CD8-positive, alpha-beta memory T cell (primary cell): ENCODE data around the gene VWA2. TPM values are rescaled to one million over a fixed set of nuclear protein-coding genes. Genes with fewer than 3 reads are reported as not detected.

ENCODE experiments used
- CTCF ChIA-PET: fragments of 350-600 bp; sonication (Branson Sonifier 250); formaldehyde crosslinking; loops from one replicate; lab custom pipeline; 2021; ENCODE audit warnings: antibody characterized with exemption; lab: Charles Lee
- POLR2A ChIA-PET: fragments of 350-600 bp; sonication (Branson Sonifier 250); formaldehyde crosslinking; loops from one replicate; lab custom pipeline; 2021; ENCODE audit warnings: antibody characterized with exemption; lab: Charles Lee
- DNase-seq, 5 donors: peaks; one replicate each; pipeline versions ENCODE4 v3.0.0 to v3.0.0-alpha.2; 2020 to 2022; ENCODE audit warnings: mixed read lengths in 1 of 5
- H3K27ac ChIP-seq: one replicate; pipeline ENCODE4 v1.7.0; 2013; ENCODE audit warnings: low read depth, mild to moderate bottlenecking, low read length, moderate library complexity
- H3K27me3 ChIP-seq: 2 replicates; pipeline ENCODE4 v1.7.0; 2013; ENCODE audit warnings: low read length, mild to moderate bottlenecking; ENCODE audit not compliant: insufficient read depth, poor library complexity, severe bottlenecking
- H3K36me3 ChIP-seq: 2 replicates; pipeline ENCODE4 v1.7.0; 2013; ENCODE audit warnings: mild to moderate bottlenecking, low read length, moderate library complexity; ENCODE audit not compliant: insufficient read depth
- H3K4me1 ChIP-seq: 2 replicates; pipeline ENCODE4 v1.7.0; 2013; ENCODE audit warnings: mild to moderate bottlenecking, low read length, moderate library complexity; ENCODE audit not compliant: insufficient read depth
- H3K4me3 ChIP-seq: 2 replicates; pipeline ENCODE4 v1.7.0; 2013; ENCODE audit warnings: mild to moderate bottlenecking, low read length
- H3K9me3 ChIP-seq: 2 replicates; pipeline ENCODE4 v1.7.0; 2013; ENCODE audit warnings: mild to moderate bottlenecking, low read length
- H3K27ac Mint-ChIP-seq, 8 donors: one replicate each; pipeline ENCODE4 v1.8.0; 2020 to 2021; ENCODE audit warnings: mixed read lengths in 8 of 8, mild to moderate bottlenecking in 6 of 8, inconsistent platforms in 3 of 8, moderate library complexity in 3 of 8
- H3K27me3 Mint-ChIP-seq, 2 donors: one replicate each; pipeline ENCODE4 v1.8.0; 2020 to 2021; ENCODE audit warnings: mixed read lengths in 2 of 2, mild to moderate bottlenecking in 1 of 2, moderate library complexity in 1 of 2
- H3K36me3 Mint-ChIP-seq, 3 donors: one replicate each; pipeline ENCODE4 v1.8.0; 2020 to 2021; ENCODE audit warnings: mixed read lengths in 3 of 3, inconsistent platforms in 1 of 3, mild to moderate bottlenecking in 1 of 3
- H3K4me1 Mint-ChIP-seq, 3 donors: one replicate each; pipeline ENCODE4 v1.8.0; 2020 to 2021; ENCODE audit warnings: mixed read lengths in 3 of 3, inconsistent platforms in 1 of 3, mild to moderate bottlenecking in 1 of 3
- H3K4me3 Mint-ChIP-seq, 7 donors: one replicate each; pipeline ENCODE4 v1.8.0; 2020 to 2021; ENCODE audit warnings: mixed read lengths in 7 of 7, mild to moderate bottlenecking in 6 of 7, moderate library complexity in 4 of 7, inconsistent platforms in 2 of 7
- H3K9me3 Mint-ChIP-seq, 5 donors: one replicate each; pipeline ENCODE4 v1.8.0; 2020 to 2022; ENCODE audit warnings: mixed read lengths in 5 of 5, mild to moderate bottlenecking in 3 of 5, moderate library complexity in 2 of 5, inconsistent platforms in 1 of 5
- polyA plus RNA-seq: library from polyadenylated mRNA; unstranded; fragments of 300-500 nt; fragmentation: Illumina TruSeq; gene quantifications from one replicate; pipeline ENCODE4 v1.2.3, GENCODE V29; 2021
- total RNA-seq, 2 experiments: library from RNA; stranded (reverse); gene quantifications; one replicate each; pipeline ENCODE4 v1.2.3, GENCODE V29; 2021

The VWA2 gene
- total and polyA plus RNA-seq, 3 experiments from 2014 or later: not detected

DNA sequence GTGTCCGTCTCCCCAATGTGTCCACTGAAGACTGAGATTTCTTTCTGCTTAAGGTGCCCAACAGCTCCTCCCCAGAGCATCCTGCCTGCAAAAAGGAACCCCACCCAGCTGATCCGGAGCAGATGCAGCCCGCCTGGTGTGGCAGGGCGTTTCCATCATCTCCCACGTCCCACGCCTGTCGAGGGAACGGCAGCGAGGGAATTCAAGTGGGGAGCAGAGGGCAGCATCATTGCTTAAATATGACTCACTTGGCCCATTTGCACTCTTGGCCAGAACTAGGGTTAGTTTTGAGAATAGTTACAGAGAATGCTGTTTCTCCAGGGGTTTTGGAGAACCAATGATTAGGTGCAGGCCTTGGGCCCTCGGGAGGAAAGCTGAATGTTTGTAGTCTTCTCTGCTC, 20.8 kb downstream of the VWA2 start:
- H3K27ac Mint-ChIP-seq: no peak overlapping the region
- no peak overlapping the region for H3K4me3 ChIP-seq
- no peaks in the 10 kb centered on the region for H3K36me3 ChIP-seq
- ChIA-PET CTCF (no interaction called here), POLR2A (no interaction called here)
- no peak overlapping the region for H3K27ac ChIP-seq
- H3K9me3 ChIP-seq: no peaks in the 10 kb centered on the region
- H3K4me1 Mint-ChIP-seq: peaks cover 4 to 5% (median 4%) of the 10 kb centered on the region in 3 donors
- no peaks in the 10 kb centered on the region for H3K4me1 ChIP-seq
- no peaks in the 10 kb centered on the region for H3K9me3 Mint-ChIP-seq
- no peaks in the 10 kb centered on the region for H3K27me3 ChIP-seq
- H3K4me3 Mint-ChIP-seq: no peak overlapping the region
- peaks cover 2 to 14% of the 10 kb centered on the region in 2 donors for H3K27me3 Mint-ChIP-seq
- no peak for DNase-seq
- H3K36me3 Mint-ChIP-seq: no peaks in the 10 kb centered on the region

DNA sequence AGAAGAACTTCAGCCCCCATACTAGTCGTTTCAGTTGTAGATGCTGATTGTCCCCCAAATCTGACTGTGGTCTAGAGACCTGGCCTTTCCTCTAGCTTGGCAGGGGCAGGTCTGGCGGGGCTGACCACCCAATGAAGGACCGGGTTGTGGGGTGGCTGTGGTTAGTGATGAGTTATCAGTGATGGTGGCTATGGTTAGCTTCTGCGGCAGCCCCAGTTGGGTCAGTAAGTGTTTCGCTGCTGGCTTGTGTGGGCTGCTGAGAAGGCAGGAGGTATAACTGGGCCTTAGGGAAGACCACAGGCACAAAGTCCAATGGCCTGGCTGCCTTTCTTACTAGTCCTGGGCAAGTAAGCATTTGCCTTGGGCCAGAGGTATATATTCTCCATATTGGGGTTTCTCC, 21.3 kb downstream of the VWA2 start:
- no peak overlapping the region for H3K4me3 ChIP-seq
- no peak for DNase-seq
- no peak overlapping the region for H3K27ac ChIP-seq
- H3K9me3 ChIP-seq: no peaks in the 10 kb centered on the region
- H3K4me1 Mint-ChIP-seq: peaks cover 4 to 5% (median 4%) of the 10 kb centered on the region in 3 donors
- no peaks in the 10 kb centered on the region for H3K36me3 Mint-ChIP-seq
- no peaks in the 10 kb centered on the region for H3K36me3 ChIP-seq
- no peaks in the 10 kb centered on the region for H3K4me1 ChIP-seq
- H3K27me3 ChIP-seq: no peaks in the 10 kb centered on the region
- H3K9me3 Mint-ChIP-seq: no peaks in the 10 kb centered on the region
- no peak overlapping the region for H3K4me3 Mint-ChIP-seq
- peak overlapping the region in 1 of 8 donors; percentile 74 for H3K27ac Mint-ChIP-seq
- peaks cover 2 to 11% of the 10 kb centered on the region in 2 donors for H3K27me3 Mint-ChIP-seq
- ChIA-PET CTCF (no interaction called here), POLR2A (no interaction called here)

DNA sequence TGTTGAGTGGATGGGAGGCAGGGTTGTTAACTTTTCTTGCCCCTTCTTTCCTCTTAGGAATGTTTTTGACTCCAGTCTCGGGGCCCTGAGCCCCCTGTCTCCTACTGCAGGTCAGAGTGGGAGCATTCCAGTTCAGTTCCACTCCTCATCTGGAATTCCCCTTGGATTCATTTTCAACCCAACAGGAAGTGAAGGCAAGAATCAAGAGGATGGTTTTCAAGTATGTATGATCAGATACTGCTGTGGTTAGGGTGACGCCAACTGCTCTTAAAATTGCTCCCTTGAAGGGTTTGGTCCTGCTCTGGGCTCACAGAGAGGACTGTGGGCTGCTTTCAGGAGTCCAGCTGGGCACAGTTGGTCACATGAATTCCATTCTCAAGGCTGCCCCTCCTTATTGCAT, 22.0 kb downstream of the VWA2 start:
- H3K27ac Mint-ChIP-seq: no peak overlapping the region
- ChIA-PET POLR2A (no interaction called here), CTCF (no interaction called here)
- peaks cover 6 to 12% of the 10 kb centered on the region in 2 donors for H3K27me3 Mint-ChIP-seq
- H3K4me3 Mint-ChIP-seq: no peak overlapping the region
- H3K9me3 Mint-ChIP-seq: no peaks in the 10 kb centered on the region
- peaks cover 4 to 5% (median 4%) of the 10 kb centered on the region in 3 donors for H3K4me1 Mint-ChIP-seq
- no peak for DNase-seq
- Histone ChIP-seq H3K36me3 (no peaks in the 10 kb centered on the region), H3K27me3 (no peaks in the 10 kb centered on the region), H3K4me3 (no peak overlapping the region), H3K4me1 (no peaks in the 10 kb centered on the region), H3K27ac (no peak overlapping the region), H3K9me3 (no peaks in the 10 kb centered on the region)
- no peaks in the 10 kb centered on the region for H3K36me3 Mint-ChIP-seq

DNA sequence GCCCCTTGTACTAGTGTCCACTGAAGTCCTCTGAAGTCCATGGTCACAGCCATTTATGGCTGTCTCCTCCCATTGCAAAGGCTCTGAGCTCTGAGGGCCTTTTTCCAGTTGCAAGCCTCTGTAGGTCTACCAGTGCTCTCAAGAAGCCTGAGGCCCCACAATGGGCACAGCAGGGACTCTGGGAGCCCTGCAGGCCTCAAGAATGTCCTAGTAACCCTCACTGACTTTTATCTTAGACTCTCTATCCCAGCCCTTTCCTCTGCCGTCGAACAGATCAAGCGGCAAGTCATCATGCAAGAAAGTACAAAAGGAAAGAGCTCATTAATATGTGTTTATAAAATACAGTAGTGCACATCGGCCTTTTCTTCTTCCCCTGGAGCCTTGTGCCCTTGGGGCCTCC, 23.4 kb downstream of the VWA2 start:
- ChIA-PET CTCF (no interaction called here), POLR2A (no interaction called here)
- Histone ChIP-seq H3K27ac (no peak overlapping the region), H3K4me3 (no peak overlapping the region), H3K4me1 (no peaks in the 10 kb centered on the region), H3K27me3 (no peaks in the 10 kb centered on the region), H3K36me3 (no peaks in the 10 kb centered on the region), H3K9me3 (no peaks in the 10 kb centered on the region)
- Mint-ChIP-seq H3K27me3 (peaks cover 6 to 17% of the 10 kb centered on the region in 2 donors), H3K9me3 (no peaks in the 10 kb centered on the region), H3K36me3 (no peaks in the 10 kb centered on the region), H3K27ac (no peak overlapping the region), H3K4me1 (peaks cover 4 to 5% (median 4%) of the 10 kb centered on the region in 3 donors), H3K4me3 (no peak overlapping the region)
- no peak for DNase-seq

DNA sequence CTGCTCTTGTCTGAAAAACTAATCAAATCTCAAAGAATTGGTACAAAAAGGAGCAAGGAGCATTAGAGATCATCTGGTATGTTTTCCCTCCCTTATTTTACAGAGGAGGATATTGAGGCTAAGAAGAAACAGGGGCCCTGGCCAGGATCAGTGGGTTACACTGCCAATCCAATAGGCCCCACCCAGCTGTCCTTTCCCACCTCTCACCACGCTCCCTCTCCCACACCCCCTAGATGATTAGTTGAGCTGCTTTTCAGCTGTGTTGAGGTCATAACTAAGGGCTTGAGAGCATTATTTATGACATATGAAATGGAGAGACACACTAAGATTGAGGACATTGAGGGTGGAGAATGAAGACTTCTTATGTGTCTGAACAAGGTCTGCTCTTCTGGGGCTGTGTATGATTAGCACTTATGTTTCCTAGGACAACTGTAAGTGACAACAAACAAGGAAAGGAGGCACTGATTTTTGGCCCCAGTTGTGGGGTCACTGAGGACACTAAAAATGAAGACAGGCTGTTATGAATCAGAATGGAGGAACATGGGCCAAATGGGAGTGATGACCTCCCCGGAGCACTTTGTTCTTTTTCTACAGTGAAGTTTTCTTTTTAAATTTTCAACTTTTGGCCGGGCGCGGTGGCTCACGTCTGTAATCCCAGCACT, 26.5 kb downstream of the VWA2 start:
- H3K9me3 Mint-ChIP-seq: no peaks in the 10 kb centered on the region
- CTCF ChIA-PET: no interaction called here
- H3K4me1 Mint-ChIP-seq: no peaks in the 10 kb centered on the region

DNA sequence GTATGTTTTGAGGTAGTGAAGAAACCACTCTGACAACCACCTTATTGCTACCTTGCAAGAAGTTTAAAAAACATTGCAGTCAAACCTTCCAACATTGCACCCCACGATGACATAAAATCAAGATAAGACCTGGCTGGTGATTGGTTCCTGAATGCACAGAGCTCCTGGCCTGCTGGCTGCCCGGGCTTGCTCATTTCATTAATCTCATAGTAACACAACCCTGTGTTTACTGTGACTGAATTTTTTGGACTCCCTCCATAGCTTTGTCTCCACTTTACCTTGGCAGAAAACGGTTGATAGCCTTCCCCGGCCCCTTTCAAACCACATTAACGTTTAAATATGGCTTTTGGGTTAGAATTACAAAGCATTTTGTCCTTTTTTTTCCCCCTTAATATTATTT, 27.5 kb downstream of the VWA2 start:
- H3K4me3 Mint-ChIP-seq: no peak overlapping the region
- Histone ChIP-seq H3K36me3 (no peaks in the 10 kb centered on the region), H3K27me3 (no peaks in the 10 kb centered on the region), H3K4me3 (no peak overlapping the region), H3K4me1 (no peaks in the 10 kb centered on the region), H3K9me3 (no peaks in the 10 kb centered on the region), H3K27ac (no peak overlapping the region)
- POLR2A ChIA-PET: no interaction called here
- H3K27ac Mint-ChIP-seq: peak overlapping the region in 1 of 8 donors; percentile 29
- peaks cover 6 to 28% of the 10 kb centered on the region in 2 donors for H3K27me3 Mint-ChIP-seq
- no peak for DNase-seq
- no peaks in the 10 kb centered on the region for H3K36me3 Mint-ChIP-seq
- H3K9me3 Mint-ChIP-seq: no peaks in the 10 kb centered on the region
- CTCF ChIA-PET: no interaction called here
- H3K4me1 Mint-ChIP-seq: no peaks in the 10 kb centered on the region

More for the DNA sequence above, 26.5 kb downstream of the VWA2 start:
- Mint-ChIP-seq H3K27me3 (peaks cover 6 to 20% of the 10 kb centered on the region in 2 donors), H3K4me3 (no peak overlapping the region), H3K27ac (no peak overlapping the region), H3K36me3 (no peaks in the 10 kb centered on the region)
- Histone ChIP-seq H3K4me1 (no peaks in the 10 kb centered on the region), H3K36me3 (no peaks in the 10 kb centered on the region), H3K4me3 (no peak overlapping the region), H3K9me3 (no peaks in the 10 kb centered on the region), H3K27ac (no peak overlapping the region), H3K27me3 (no peaks in the 10 kb centered on the region)
- DNase-seq: no peak
- POLR2A ChIA-PET: no interaction called here

DNA sequence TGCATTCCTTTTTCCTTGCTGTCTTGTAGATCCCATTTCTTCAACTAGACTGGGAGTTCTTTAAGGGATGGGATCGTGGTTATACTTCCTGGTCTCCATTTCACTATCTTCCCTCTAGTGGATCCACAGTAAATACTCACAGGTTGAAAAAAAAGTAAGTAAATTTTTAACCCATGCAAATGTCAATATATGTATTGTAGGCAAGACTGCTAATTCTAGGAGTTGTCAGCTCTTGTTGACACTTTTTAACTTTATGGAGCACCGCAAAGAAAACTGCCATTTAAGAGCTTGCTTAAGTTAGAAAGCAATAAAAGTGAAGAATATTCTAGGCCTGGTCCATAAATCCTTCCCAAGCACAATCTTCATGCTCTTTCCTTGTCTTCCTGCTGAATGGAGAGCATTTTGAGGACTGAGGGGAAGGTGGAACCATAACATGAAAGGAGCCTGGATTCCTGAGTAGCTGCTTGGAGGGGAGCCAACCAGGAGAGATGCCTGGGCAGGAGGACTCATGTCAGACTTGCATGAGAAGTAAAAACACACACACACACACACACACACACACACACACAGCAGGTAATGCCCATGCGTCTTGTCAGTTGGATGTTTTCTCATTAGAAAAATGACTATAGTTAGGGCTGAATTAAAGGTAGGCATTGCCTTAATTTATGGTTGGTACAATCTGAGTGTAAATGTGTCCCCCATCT, 32.2 kb downstream of the VWA2 start:
- no peaks in the 10 kb centered on the region for H3K36me3 ChIP-seq
- H3K36me3 Mint-ChIP-seq: no peaks in the 10 kb centered on the region
- no peak overlapping the region for H3K4me3 Mint-ChIP-seq
- no peaks in the 10 kb centered on the region for H3K9me3 ChIP-seq
- POLR2A ChIA-PET: no interaction called here
- CTCF ChIA-PET: no interaction called here
- no peak for DNase-seq
- no peaks in the 10 kb centered on the region for H3K27me3 ChIP-seq
- H3K4me1 Mint-ChIP-seq: no peaks in the 10 kb centered on the region
- H3K27ac ChIP-seq: no peak overlapping the region
- no peak overlapping the region for H3K27ac Mint-ChIP-seq
- peaks cover 3 to 41% of the 10 kb centered on the region in 2 donors for H3K27me3 Mint-ChIP-seq
- H3K4me1 ChIP-seq: no peaks in the 10 kb centered on the region
- H3K9me3 Mint-ChIP-seq: peaks cover 0 to 2% (median 0%) of the 10 kb centered on the region in 5 donors
- H3K4me3 ChIP-seq: no peak overlapping the region

DNA sequence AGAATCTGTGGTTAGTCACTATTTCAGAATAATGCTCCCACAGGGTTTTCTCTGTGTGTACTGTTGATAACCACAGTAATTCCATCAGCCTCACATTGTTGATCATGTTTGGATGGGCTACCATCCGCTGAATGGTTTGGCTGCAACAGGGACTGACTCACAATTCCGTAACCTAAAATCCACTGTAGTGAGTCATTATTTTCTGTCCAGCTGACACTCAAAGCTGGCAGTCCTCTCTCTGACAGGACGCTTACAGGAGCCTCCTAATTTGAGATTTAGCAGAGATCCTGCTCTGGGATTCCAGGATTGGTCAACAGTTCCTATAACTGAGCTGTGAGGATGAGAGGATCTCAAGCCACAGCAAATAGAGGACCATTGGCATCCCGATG, 32.7 kb downstream of the VWA2 start:
- ChIA-PET POLR2A (no interaction called here), CTCF (no interaction called here)
- no peaks in the 10 kb centered on the region for H3K4me1 ChIP-seq
- no peak for DNase-seq
- H3K36me3 ChIP-seq: no peaks in the 10 kb centered on the region
- H3K27ac ChIP-seq: no peak overlapping the region
- no peaks in the 10 kb centered on the region for H3K27me3 ChIP-seq
- Mint-ChIP-seq H3K27ac (no peak overlapping the region), H3K9me3 (peaks cover 0 to 2% (median 0%) of the 10 kb centered on the region in 5 donors), H3K4me3 (no peak overlapping the region), H3K36me3 (no peaks in the 10 kb centered on the region), H3K4me1 (no peaks in the 10 kb centered on the region), H3K27me3 (peaks cover 3 to 37% of the 10 kb centered on the region in 2 donors)
- no peaks in the 10 kb centered on the region for H3K9me3 ChIP-seq
- no peak overlapping the region for H3K4me3 ChIP-seq
